Umbilical cord (tissue), 2 donors: Measurements from ENCODE around the gene DAAM2. TPM values are rescaled to one million over a fixed set of nuclear protein-coding genes. Genes with fewer than 3 reads are reported as not detected.

Experiments used
- DNase-seq: peaks from one replicate; pipeline ENCODE4 v3.0.0-alpha.2; 2015; ENCODE audit warnings: low spot score
- total RNA-seq: library from RNA; depleted of rRNA; stranded (reverse); fragments of >200 nt; gene quantifications from one replicate; pipeline ENCODE4 v1.2.3, GENCODE V29; 2014; ENCODE audit warnings: low replicate concordance; ENCODE audit not compliant: insufficient read depth

Gene DAAM2
- total RNA-seq, 1 donor from 2014 or later, result 51.3 TPM

DNA sequence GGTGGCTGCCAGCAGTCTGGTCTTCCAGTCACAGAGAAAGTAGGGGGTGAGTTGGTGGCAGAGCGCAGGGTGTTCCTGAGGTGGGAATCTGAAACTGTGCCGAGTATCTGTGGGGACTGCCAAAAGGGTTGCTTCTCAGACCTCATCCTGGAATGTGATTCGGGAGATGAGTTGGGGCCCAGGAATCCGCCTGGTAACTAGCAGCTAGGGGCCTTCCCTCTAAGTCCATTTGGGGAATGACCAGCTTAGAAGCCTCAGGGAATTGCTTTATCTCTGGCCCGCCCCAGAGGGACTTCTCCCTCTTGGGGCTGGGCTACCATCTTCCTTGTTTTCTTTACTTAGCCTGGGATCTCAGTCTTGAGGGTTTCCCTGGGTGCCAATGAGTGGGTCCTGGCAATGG is 92.5 kb downstream of the DAAM2 start:
- DNase-seq, result no peak

DNA sequence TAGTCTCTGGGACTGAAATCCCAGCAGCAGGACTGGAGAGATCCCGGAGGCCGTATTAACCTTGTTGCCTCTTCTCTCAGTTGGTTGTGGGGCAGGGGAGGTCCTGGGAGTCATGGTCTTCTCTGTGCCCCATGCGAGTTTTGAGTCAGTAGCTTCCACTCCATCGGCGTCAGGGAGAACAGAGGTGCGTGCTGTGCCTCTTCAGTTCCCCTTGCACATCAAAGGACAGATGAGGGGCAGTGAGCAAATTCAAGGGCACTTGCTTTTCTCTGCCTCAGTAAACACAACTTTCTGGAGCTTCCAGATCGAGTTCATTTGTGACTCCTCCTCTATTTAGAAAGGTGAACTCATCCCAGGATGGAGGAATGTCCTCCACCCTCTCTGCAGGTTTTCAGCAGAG is 93.5 kb downstream of the DAAM2 start:
- no peak for DNase-seq

DNA sequence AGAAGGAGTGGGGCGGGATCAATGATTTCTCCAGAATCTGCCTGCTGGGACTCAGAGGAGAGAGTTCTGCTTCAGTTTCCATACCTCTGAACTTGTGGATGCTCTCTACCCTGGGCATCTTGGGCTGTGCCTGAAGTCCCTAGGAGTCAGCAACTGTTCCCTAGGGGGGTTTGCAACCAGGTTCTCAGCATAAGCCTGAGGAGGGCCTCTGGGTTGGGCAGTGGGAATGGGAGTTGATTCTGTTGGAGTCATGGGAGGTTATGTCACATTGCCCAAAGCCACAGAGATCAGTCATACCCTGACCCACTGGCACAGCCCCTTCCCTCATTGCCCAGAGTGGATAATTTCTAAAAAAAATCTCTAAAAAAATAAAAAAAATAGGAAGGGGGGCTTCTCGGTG is 94.7 kb downstream of the DAAM2 start:
- DNase-seq, result no peak

- DNase-seq, result peak; percentile 96
These were observed 95.7 kb downstream of the DAAM2 start for GRCh38 chr6:39887692-39888450.

- DNase-seq, result no peak
These were observed 97.1 kb downstream of the DAAM2 start for GRCh38 chr6:39889229-39889628.

DNA sequence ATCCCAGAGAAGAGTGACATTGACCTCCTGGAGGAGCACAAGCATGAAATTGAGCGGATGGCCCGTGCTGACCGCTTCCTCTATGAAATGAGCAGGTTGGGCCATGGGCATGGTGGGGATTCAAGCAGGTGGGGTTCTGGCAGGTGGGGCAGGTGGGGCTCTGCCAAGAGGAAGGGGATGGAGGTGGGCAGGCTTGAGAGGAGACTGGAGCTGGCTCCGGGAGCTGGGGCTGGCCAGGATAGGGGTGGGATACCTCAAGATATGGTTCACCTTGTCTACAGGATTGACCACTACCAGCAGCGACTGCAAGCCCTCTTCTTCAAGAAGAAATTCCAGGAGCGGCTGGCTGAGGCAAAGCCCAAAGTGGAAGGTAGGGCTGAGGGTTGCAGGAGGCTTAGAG is 99.2 kb downstream of the DAAM2 start:
- no peak for DNase-seq

DNA sequence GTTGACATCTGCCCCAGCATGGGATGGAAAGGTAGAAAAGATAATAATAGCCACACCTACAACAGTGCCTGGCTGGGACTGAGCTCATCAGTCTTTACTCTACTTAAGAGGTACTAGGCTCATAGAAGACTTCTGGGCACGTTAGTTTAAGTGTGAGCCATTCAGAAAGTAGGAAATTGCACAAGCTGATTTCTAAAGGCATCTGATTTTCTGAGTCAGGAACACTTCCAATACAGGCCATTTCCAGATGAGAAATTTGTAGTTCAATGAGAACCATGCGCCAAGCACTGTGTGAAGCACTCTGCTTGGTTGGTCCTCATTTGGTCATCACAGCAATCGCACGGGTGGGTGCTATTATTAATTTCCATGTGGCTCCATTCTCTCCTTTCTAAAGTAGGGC is 99.8 kb downstream of the DAAM2 start:
- no peak for DNase-seq

DNA sequence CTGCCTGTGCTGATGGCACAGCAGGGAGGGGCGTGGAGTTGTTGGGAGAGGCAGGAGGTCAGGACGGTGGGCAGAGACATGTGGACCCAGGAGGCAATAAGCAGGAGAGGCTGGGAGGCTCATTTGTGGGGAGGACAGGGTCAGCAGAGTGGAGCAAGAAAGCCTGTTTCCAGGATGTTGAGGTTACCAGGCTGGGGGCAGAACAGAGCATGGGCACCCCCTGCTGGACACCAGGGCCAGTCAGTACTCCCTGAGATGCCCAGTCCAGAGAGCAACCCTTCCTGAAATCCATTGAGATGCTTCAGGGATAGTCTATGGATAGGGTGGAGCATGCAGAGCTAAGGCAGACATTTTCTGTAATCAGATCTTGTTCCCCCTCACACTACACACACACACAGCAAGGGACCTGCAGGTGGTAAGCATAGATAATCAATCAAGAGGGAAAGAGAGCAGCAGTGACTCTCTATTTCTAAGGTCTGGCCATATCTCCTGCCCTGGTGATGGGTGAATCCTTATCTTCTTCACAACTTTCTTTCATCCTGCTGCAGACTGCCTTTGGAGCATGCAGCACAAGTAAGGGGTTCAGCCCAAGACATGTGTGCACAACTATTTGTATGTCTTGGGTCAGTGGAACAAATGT is 100.4 kb downstream of the DAAM2 start:
- DNase-seq, result peak; percentile 50

- no peak for DNase-seq
These were observed 101.1 kb downstream of the DAAM2 start for GRCh38 chr6:39893286-39893685.

- DNase-seq, result no peak
These were observed 104.5 kb downstream of the DAAM2 start for GRCh38 chr6:39896701-39897100.

GRCh38 chr6:39897698-39898097 is 105.5 kb downstream of the DAAM2 start:
- DNase-seq, result no peak

DNA sequence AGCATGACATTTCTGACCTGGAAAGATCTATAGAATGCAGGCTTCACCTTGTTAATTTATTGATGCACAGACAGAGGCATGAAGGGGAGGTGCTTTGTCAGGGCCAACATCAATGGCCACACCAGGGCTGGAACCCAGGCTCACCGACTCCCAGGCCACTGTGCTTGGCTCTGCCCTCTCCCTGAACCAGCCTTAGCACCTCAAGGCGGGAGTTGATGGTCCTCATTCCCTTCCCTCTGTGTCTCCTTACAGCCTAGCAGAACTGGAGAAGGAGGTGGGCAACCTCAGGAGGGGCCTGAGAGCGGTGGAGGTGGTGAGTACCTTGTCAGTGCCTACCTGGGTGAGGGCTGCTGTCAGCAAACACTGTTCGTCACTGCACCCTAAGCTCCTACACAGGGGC is 106.4 kb downstream of the DAAM2 start:
- DNase-seq, result no peak

- no peak for DNase-seq
These were observed 107.5 kb downstream of the DAAM2 start for GRCh38 chr6:39899554-39900295.

DNA sequence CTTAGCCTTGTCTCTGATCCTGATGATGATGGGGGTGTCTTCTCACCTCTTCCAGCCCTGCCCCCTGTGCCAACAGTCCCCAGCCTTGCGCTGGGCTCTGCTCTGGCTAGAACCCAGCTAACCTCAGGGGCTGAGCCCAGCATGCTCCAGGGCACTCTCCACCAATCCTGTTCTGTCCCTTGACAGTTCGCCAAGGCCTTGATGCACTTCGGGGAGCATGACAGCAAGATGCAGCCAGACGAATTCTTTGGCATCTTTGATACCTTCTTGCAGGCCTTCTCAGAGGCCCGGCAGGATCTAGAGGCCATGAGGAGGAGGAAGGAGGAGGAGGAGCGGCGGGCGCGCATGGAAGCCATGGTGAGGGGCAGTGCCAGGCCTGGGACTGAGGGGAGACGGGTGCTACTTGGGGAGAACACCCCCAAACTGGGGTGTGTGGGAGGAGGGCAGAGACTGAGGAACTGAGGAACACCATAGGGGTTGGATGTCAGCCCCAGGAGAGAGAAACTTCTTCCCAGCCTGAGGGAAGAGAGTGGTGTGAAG is 109.0 kb downstream of the DAAM2 start:
- DNase-seq, result no peak

GRCh38 chr6:39901670-39902069 is 109.5 kb downstream of the DAAM2 start:
- no peak for DNase-seq

DNA sequence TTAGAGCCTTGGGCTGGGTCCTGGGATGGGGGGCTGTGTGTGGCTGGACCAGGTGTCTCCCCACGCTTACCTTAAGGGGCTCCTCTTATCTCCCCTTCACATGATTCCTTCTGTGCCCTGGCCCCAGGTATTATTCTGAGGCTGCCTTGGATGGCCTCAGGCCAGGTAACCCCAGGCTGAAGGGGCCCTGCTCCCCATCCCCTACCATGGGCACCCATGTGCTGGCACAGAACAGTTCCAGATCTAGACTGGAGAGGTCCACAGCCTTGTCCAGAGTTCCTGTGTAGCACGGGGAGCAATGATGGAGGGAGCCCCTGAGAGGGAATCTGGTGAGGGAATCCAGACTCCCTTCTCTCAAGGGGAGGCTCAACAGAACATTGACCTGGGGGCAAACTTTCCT is 110.0 kb downstream of the DAAM2 start:
- DNase-seq, result no peak

DNA sequence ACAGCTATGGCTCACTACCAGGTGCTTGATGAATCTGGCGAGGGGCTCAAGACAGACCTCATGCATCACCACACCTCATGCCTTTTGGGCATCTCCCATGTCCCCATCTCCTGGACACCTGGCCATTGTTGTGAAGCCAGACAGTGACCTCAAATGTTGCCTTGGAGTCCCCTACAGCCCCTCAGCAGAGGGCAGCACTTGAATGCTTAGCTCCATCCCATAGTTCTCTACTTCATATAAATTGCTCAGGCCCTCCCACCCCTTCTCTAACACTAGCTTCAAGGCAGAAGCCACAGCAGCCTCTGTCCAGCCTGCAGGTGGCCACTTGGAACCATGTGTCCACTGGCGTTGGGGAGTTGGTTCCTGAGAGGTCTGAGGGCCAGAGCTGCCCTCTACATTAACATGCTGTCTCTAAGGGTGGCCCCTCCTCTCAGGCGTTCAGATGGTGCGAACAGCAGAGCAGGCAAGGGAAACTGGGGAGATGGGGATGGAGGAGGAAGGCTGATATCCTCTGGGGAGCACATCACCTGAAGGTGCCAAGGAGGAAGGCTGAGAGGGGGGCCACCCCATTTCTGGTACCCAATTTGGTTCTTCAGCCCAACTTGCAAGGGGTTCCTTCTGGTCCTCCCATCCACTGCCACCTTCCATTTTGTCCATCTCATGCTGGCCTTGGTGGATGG is 110.8 kb downstream of the DAAM2 start:
- no peak for DNase-seq

GRCh38 chr6:39903656-39904055 is 111.5 kb downstream of the DAAM2 start:
- DNase-seq, result no peak

- DNase-seq, result no peak
These were observed 112.9 kb downstream of the DAAM2 start for GRCh38 chr6:39904946-39905639.

- DNase-seq, result no peak
These were observed 113.4 kb downstream of the DAAM2 start for GRCh38 chr6:39905640-39905975.

DNA sequence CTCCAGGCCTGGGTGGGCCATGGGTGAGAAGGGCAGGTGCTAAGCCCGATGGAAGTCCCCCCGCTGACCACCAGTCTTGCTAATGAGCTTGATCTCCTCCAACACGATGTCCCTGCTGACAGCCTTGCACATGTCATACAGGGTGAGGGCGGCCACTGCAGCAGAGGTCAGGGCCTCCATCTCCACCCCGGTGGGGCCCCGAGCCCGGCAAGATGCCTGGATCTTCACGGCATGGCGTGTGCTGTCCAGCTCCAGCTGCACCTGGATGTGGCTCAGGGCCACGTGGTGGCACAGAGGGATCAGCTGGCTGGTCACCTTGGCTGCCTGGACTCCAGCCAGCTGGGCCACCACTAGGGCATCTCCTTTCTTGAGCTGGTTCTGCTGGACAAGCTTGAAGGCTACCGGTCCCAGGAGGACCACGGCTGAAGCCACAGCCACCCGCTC is 114.2 kb downstream of the DAAM2 start:
- DNase-seq, result no peak
